Stimulated activated CD4-positive, alpha-beta T cell treated with anti-CD3 and anti-CD28 coated beads, Interleukin-4, amount 100 ng/mL, for 1 hour (primary cell): ENCODE results near the gene TRIM26.
A peak's percentile ranks its signal among the peaks of the same experiment; 100 is the strongest.
"Not testable (repeated sequence)": the region's sequence is repeated elsewhere in the genome, so short reads cannot be mapped to it uniquely, and the experiment has no call there.

ENCODE experiments used
- DNase-seq: peaks from one replicate; pipeline ENCODE4 v3.0.0-alpha.2; 2020

The TRIM26 gene

DNA sequence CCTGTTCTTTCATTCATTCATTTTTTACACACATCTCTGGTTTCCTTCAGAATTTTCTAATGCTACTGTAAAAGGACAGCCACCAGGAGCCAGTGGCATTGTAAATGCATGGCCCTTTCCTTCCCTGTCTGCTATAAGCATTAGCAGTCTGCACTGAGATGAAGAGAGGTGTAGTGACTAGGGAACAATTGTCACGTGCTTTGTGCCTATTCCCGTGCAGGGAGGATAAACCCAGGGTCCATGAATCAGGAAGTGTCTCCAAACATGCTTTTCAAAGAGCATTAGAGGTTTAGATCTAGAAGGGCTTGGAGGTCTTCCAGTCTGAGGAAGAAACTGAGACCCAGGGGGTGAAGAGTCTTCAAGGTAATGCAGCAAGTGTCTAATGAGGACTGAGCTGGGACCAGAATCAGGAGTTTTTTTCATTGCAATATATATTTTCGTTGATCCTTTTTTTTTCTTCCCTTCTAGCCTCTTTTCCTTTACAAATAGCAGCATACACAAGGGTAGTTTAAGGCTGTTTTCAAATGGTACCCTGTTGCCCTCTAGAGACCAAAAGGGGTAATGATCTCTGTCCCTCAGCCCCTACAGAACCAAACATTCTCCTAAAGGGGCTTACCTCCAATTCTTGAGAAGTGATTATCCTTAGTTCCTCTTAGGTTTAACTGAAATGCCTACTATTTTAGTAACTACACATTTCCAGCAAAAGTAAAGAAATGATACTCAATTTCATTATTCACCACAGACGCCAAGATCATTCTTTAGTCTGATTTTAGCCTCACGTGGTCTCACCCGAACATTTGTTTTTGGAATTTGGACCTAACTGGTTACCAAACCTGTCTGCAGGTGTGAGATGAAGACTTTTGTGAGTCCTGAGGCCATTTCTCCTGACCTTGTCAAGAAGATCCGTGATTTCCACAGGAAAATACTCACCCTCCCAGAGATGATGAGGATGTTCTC, 43.3 kb downstream of the TRIM26 start:
- no peak for DNase-seq

- DNase-seq, result no peak
These were observed 44.5 kb downstream of the TRIM26 start for GRCh38 chr6:30168741-30169140.

DNA sequence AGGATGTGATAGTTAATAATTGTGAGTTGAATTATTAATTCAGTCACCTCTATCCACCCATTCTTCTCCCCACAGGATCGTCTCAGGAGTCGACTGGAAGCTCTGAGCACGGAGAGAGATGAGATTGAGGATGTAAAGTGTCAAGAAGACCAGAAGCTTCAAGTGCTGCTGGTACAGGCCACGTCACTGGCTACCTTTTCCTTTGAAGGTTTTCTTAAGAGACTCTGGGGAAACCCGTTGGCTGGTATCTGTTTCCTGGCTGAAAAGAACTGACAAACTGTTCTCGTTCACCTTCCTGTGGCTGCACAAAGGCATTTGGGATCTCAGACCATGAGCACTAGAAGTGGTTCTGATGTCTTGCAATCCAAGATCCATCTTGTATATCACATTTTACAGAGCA, 46.1 kb downstream of the TRIM26 start:
- no peak for DNase-seq

- not testable (repeated sequence) for DNase-seq
These were observed 48.0 kb downstream of the TRIM26 start for GRCh38 chr6:30165238-30165637.

- DNase-seq, result no peak
These were observed 48.5 kb downstream of the TRIM26 start for GRCh38 chr6:30164714-30165113.

GRCh38 chr6:30163918-30164654, 49.1 kb downstream of the TRIM26 start:
- DNase-seq, result no peak

DNA sequence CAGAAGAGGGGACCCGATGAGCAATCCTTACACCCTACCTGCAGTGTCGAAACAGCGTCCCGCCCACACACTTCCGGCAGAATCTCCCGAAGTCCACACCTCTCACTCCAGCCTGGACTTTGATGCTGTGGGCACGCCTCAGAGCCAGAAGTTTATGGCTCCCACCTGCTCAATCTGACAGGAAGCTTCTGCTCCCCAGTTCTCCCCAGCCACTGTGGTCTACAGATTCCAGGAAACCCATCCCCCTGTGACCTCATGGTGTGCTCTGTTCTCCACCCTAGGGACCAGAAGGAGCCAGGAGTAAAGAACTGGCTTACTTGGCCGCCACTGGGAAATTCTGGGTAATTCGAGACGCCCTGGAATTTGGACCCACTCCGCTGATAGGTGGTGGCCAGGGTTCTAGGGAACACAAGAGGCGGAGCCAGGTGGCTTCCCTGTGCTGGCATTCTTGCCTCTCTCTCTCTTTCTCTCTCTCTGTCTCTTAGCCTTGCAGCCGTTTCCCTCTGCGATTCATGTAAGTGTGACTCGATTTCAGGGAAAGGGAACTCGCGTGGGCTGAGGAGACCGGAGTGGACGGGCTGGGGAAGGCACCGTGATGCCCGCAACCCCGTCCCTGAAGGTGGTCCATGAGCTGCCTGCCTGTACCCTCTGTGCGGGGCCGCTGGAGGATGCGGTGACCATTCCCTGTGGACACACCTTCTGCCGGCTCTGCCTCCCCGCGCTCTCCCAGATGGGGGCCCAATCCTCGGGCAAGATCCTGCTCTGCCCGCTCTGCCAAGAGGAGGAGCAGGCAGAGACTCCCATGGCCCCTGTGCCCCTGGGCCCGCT, 49.9 kb downstream of the TRIM26 start, which contains the start of gene TRIM15:
TSS of gene TRIM15 (plus strand) at position 457 of the 828 bp plus-strand sequence. CDS start at position 596, 139 bp downstream.
- DNase-seq, result peak; percentile 60

DNA sequence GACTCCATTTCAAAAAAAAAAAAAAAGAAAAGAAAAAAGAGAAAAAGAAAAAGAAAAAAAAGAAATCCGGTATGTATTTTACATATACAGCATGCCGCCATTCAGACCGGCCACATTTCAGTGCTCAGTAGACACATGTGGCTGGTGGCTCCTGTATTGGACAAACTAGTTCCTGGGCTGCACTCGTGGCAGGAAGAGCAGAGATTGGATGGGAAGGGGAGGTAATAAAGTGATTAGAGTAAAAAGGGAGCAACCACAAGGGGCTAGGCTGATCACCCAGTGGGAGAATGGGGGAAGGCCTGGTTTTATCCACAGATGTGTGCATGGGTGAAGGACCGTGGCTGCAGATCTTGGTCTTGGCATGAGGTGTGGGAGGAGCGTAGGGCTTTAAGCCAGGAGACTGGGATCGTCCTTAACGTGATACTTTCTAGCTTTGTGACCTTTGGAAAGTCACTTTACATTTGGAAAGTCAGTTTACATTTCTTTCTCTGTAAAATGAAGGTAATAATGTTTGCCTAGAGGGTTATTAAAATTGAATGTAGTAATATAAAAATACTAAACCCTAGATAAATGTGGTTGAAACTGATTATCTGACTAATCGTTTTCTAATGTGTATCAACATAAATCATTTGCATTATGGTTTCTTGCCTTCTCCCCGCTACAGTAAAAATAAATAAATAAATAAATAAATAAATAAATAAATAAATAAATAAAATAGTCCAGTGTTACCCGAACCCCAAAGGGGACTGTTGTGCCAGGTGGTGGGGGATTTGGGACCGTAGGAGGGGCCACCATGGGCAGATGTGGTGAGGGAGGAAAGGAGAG, 50.7 kb downstream of the TRIM26 start:
- DNase-seq, result no peak

GRCh38 chr6:30160785-30161531, 52.2 kb downstream of the TRIM26 start, which contains the start of gene TRIM10:
Gene TRIM10 (minus strand): TSS chr6:30161211. CDS start chr6:30160858, 353 bp downstream.
- no peak for DNase-seq

- no peak for DNase-seq
These were observed 53.0 kb downstream of the TRIM26 start for GRCh38 chr6:30160008-30160784.

- DNase-seq, result no peak
These were observed 54.6 kb downstream of the TRIM26 start for GRCh38 chr6:30158475-30159040.

DNA sequence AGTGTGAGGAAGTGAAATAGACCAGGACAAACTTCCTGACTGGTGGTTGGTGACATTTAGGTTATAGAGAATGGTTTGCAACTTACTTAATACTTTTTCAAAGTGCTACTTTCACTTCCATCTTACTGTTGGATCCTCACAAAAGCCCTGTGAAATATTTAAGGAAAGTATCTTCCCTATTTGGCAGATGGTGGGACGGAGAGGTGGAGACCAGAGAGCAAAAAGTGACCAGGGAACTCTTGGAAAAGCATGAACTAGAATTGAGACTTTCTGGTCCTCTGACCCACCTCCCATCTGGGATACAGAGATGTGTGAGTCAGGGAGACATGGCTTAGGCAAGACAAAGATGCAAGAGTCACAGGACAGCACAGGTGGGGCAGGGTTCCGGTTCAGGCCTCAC, 55.2 kb downstream of the TRIM26 start:
- DNase-seq, result no peak

GRCh38 chr6:30157581-30157980, 55.6 kb downstream of the TRIM26 start:
- no peak for DNase-seq

DNA sequence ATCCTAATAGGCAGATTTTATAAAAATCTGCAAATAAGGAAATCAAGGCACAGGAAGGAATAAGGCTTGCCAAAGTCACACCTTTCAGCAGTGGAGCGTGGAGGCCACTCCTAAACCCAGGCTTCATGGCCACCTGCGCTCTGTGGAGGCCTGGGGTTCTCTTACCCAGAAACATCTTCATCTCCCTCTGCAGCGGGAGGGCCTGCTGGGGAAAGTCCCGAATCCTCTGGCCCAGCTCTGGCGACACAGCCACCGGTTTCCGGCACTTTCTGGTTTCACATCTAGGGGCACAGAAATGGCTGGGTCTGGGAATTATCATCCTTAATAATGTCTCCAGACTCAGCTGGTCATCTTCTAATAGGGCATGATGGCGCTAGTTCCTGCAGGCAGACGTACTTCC, 56.4 kb downstream of the TRIM26 start:
- no peak for DNase-seq

DNA sequence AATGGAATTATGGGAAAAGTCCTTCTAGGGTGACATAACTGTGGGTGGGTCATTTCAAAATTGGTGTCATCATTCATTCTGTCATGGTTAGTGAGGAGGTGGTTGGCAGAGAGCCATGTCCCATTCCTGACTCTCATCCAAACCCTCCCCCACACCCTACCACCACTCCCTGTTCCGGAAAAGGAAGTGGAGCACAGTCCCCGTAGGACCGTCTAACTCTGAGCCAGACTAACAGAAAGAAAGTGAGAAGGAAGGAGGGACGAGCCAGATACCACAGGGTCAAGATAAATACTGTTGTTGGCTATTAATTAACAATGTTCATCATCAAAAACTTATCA, 57.0 kb downstream of the TRIM26 start:
- no peak for DNase-seq

GRCh38 chr6:30155520-30156261, 57.5 kb downstream of the TRIM26 start:
- DNase-seq, result no peak

DNA sequence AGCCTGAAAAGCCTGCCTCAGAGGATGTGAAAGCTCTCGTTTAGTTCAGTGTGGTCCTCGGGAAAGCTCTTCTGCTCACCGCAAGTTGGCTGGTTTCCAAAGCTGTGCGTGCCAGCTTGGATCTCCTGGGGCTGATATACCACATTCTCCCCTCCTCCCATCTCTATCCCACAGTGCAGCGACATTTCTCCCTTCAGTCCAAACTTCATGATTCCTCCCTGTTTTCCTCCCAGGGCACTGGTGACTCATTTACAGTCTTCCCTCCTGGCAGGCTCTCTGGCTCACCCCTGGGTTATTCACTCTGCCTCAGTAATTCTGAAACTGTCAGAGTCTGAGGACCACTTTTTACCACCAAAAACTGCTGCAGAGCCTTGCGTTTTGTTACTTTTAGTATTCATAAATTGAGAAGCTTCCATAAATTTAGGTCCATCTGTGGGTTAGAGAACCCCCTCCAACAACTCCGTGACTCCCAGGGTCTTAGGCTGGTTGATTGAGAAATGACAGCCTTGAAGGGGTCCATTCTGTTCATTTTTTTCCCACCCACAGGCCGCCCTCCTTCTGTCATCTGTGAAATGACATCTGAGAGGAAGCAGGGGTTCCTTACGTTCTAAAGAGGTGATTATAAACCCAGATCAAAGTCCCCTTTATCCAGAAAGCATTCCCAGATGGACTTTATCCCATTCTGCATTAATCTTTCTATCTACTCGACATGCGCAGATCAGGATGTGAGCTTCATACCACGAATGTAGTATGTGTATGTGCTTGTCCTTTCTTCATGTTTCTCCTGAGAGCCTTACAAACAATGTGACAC, 58.3 kb downstream of the TRIM26 start:
- DNase-seq, result no peak

DNA sequence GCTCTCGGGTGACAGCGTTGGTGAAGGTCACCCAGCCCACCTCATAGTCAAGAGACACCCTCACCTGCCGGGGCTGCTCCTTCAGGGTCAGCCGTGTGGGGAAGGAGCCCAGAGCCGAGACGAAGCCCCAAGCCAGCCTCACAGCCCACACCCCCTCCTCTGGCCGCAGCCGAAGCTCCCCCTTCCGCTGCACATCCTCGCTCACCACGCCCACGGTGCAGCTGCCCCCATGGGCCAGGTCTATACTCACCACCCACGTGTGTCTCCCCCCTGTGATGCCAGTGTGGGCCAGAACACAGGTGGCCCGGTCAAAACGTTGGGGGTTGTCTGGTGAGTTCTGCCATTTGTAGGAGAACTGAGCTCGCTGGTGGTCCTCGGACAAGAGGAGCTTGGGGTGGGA, 59.1 kb downstream of the TRIM26 start:
- DNase-seq, result no peak
